HG03159 (cell line): ENCODE results near the gene ST8SIA1.

Experiments
- ATAC-seq: cut with Tn5 transposase; IDR thresholded peaks from one replicate; pipeline ENCODE4 v1.9.1; 2021; ENCODE audit warnings: mild to moderate bottlenecking, moderate library complexity; ENCODE audit not compliant: unreplicated experiment

The ST8SIA1 gene

GRCh38 chr12:22285846-22286245 lies 48.7 kb downstream of the ST8SIA1 start:
- no peak for ATAC-seq

- no peak for ATAC-seq
Observed at GRCh38 chr12:22284871-22285270, 49.6 kb downstream of the ST8SIA1 start.

GRCh38 chr12:22283508-22283907 lies 51.0 kb downstream of the ST8SIA1 start:
- no peak for ATAC-seq

- ATAC-seq: no peak
Observed at GRCh38 chr12:22283006-22283506, 51.5 kb downstream of the ST8SIA1 start.

GRCh38 chr12:22282283-22282682 lies 52.2 kb downstream of the ST8SIA1 start:
- ATAC-seq: no peak

- no peak for ATAC-seq
Observed at GRCh38 chr12:22276867-22277266, 57.6 kb downstream of the ST8SIA1 start.

- no peak for ATAC-seq
Observed at GRCh38 chr12:22276313-22276712, 58.2 kb downstream of the ST8SIA1 start.

GRCh38 chr12:22275843-22276242 lies 58.7 kb downstream of the ST8SIA1 start:
- no peak for ATAC-seq

GRCh38 chr12:22272335-22273151 lies 62.0 kb downstream of the ST8SIA1 start:
- ATAC-seq: no peak

GRCh38 chr12:22271023-22271422 lies 63.5 kb downstream of the ST8SIA1 start:
- no peak for ATAC-seq

- no peak for ATAC-seq
Observed at GRCh38 chr12:22268973-22269372, 65.5 kb downstream of the ST8SIA1 start.

- no peak for ATAC-seq
Observed at GRCh38 chr12:22268406-22268805, 66.1 kb downstream of the ST8SIA1 start.

- no peak for ATAC-seq
Observed at GRCh38 chr12:22266101-22266500, 68.4 kb downstream of the ST8SIA1 start.

- ATAC-seq: no peak
Observed at GRCh38 chr12:22264380-22264779, 70.1 kb downstream of the ST8SIA1 start.

- no peak for ATAC-seq
Observed at GRCh38 chr12:22262309-22262708, 72.2 kb downstream of the ST8SIA1 start.

- no peak for ATAC-seq
Observed at GRCh38 chr12:22257100-22257499, 77.4 kb downstream of the ST8SIA1 start.

- no peak for ATAC-seq
Observed at GRCh38 chr12:22256605-22257004, 77.9 kb downstream of the ST8SIA1 start.

- no peak for ATAC-seq
Observed at GRCh38 chr12:22256041-22256441, 78.5 kb downstream of the ST8SIA1 start.

- no peak for ATAC-seq
Observed at GRCh38 chr12:22255097-22255496, 79.4 kb downstream of the ST8SIA1 start.

GRCh38 chr12:22254478-22254877 lies 80.0 kb downstream of the ST8SIA1 start:
- ATAC-seq: no peak

- ATAC-seq: no peak
Observed at GRCh38 chr12:22252057-22252456, 82.5 kb downstream of the ST8SIA1 start.

GRCh38 chr12:22250762-22251161 lies 83.7 kb downstream of the ST8SIA1 start:
- ATAC-seq: no peak
